GM19463 (cell line): Measurements from ENCODE around the gene PARD3.
"Not testable (repeated sequence)": the region's sequence is repeated elsewhere in the genome, so short reads cannot be mapped to it uniquely, and the experiment has no call there.

ENCODE experiments used
- ATAC-seq: cut with Tn5 transposase; IDR thresholded peaks from one replicate; pipeline ENCODE4 v1.9.1; 2021; ENCODE audit warnings: mild to moderate bottlenecking, moderate library complexity; ENCODE audit not compliant: unreplicated experiment

PARD3 gene

DNA sequence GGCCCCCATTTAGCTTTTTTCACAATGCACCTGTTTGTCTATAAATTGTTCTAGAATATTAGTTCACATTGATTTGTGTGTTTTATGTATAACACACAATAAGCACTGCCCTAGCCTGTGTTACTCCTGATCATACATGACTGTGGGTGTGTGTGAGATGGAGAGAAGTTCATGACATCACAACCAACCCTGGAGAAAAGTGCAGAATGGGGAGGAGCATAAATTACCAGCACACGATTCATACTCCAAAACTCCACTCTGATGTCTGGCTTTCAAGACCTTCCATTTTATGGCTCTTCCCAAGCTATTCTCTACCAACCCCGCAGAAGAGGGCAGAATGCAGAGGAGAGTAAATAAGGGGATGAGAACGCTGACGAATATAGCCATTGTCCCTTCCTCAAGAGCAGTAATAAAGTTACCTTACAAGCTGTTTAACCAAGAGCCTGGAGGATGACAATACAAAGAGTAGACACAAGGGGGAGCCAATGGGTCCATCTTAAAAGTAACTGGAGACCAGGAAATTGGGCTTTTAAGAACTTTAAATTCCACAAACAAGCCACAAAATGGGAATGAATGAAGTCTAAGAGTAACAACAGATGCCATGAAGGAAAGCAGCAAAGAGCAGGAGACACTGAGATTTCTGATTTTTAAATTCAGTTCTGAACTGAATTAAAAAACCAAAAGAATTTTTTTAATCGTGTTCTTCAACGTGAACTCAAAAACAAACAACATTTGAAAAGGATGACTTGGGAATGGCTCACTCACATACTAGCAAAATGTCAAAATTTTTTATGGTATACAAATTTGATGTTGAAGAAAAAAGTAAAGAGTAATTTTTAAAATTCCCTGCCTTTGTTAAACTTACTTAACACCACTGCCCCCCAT is 159.6 kb downstream of the PARD3 start:
- ATAC-seq: no peak

DNA sequence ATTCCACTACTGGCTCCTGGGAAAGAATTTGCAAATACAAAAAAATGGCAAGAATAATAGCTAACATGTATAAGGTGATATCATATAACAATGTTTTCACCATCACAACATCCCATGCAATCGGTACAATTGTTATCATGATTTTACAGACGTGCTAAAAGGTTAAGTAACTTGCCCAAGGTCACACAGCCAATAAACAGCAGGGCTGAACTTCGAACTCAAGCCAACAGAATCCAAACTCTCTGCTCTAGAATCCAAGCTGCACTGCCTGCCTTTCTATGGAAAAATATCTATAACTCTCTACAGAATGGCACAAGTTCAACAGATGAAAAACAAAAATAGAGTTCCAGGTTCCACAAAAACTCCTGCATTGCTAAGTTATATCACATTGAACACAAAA is 160.9 kb downstream of the PARD3 start:
- ATAC-seq: no peak

DNA sequence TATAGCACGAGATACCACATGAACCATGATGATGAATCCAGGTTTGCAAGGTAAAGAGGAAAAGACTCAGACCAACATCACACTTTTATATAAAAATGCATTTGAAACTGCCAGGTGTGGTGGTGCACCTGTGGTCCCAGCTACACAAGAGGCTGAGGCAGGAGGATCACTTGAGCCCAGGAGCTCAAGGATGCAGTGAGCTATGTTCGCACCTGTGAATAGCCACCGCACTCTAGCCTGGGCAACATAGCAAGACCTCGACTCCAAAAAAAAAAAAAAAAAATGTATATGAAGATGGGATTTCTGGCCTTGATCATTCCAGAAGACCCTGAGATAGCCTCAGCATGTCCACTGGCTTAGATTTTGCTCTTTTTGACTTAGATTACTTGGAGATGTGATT is 161.6 kb downstream of the PARD3 start:
- no peak for ATAC-seq

DNA sequence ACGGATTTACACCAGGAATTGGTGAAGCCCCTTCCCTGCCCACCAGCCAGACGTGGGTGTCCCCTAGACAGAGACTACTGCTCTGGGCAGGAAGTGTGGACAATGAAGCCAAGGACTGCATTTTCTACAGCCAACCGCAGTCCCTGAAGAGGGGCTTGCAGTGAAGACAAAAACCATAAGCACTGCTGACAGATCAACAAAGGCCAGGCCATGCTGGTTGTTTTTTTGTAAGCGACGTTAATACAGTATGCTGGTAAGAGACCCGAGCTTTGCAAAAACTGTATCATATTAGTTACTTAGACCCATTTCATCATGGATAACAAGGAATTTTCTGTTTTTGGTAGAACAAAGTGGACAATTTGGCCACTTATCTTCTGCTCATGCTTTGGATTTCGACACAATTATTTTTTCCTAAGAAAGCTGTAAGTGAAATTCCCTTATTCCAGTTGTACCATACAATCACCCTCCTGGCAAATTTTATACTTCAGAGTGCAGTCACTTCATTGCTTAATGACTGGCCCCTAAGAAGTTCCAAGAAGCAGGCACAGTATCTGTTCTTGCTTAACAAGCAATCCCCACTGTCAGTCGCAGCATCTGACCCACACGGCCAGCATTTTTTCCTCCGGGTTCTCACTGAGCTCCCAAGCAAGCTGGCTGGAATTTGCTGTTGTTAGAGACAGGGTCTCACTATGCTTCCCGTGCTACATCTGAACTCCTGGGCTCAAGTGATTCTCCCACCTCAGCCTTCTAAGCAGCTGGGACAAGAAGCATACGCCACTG is 163.5 kb downstream of the PARD3 start:
- ATAC-seq: no peak

DNA sequence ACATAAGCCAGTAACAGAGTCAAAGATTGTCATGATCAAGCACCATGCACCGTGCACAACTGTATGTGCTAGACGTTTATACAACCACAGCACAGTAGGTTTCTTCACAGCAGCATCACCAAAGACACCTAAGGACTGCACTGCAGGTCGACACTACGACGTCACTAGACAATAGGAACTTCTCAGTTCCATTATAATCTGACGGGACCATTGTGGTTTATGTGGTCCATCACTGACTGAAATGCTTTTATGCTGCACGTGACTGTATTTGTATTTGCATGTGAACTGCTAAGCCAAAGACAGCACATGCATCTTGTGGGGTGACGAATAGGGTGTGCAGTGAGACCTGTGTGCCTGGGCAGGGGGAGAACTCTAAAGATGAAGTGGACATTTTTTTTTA is 164.9 kb downstream of the PARD3 start:
- ATAC-seq: peak; percentile 62

DNA sequence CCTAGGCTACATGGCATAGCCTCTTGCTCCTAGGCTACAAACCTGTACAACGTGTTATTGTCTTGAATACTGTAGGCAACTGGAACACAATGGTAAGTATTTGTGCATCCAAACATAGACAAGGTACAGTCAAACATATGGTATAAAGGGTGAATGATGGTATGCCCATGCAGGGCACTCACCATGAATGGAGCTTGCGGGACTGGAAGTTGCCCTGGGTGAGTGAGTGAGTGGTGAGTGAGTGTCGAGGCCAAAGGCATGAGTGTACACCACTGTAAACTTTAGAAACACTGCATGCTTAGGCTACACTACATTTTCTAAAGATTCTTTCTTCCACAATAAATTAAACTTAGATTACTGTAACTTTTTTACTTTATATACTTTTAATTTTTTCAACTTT is 165.7 kb downstream of the PARD3 start:
- no peak for ATAC-seq

DNA sequence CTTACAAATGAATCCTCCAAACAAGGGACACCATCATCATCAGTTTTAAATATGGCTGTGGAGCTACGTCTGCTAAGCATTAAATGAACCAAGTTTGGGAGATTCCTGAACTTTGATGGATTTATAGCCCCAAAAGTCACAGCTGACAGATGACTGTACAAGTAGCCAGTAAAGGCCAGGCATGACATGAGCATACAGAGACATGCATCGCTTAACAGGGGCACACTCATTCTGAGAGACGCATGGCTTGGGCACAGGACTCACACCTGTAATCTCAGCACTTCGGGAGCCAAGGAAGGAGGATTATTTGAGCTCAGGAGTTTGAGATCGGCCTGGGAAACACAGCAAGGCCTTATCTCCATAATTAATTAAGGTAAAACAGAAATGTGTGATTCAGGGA is 166.2 kb downstream of the PARD3 start:
- no peak for ATAC-seq

DNA sequence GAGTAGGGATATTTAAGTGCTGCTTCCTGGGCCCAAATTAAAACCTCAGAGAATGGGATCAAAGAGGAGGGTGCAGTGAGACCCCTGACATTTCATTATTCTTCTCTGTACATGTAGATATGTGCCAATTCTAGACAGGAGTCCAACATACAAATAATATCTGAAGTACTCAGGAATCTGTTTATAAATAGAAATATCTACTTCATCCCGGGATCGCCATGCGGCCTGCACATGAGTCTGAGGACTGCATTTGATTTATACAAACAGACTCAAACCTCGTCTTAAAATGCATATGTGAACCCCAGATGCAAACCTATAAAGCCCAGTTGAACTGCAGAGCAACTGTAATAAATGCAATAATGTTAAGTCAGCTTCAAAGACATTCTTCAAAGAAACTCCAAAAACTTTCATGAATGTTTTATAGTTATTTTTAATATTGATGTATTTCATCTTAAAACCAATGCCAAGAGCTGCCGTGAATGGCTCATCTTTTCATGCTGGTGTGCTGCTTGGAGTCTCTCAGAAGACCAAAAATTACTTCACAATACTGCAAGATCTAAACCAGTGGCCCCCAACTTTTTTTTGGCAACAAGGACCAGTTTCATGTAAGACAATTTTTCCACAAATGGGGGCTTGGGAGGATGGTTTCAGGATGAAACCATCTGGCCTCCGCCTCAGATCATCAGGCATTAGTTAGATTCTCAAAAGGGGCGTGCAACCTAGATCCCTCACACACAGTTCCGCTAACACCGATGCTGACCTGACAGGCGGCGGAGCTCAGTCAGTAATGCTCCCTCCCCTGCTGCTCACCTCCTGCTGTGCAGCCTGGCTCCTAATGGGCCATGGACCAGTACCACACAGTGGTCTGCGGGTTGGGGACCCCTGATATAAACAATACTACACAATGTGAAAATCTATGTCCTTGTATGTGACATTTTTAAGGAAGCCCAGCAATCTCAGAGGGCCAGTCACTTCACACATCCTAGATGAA is 166.9 kb downstream of the PARD3 start:
- ATAC-seq: no peak

DNA sequence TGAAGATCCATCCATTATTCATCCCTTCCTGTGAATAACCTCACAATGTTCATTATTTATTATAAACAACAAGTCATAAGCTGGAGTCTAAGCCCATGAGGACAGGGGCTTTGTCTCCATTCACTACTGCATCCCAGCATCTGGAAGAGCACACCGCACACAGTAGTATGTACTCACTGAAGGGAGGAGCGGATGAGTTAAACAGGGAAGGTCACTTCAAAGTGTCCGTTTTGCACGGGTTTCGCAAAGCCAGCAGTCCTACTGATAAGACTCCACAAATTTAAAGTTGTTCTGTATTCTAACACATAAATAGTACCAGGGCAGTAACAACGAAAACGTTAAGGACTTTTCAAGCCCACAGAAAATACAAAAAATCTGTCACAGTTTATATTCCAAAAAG is 167.9 kb downstream of the PARD3 start:
- ATAC-seq: no peak

DNA sequence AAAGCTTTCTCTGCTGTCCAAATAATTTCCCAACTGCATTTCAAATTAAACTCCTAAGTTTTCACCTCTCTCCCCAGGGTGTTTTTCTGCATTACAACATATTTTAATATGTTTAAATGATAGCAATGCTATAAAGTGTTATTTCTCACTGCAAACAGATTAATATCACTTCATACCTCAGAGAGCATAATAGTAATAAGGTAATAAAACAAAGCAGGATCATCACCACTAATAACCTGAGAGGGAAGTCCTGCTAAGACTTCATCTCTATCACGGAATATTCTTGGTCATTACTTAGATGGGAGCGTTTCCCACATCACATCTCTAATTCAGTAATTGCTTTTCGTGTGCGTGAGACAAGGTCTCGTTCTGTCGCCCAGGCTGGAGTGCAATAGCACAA is 168.8 kb downstream of the PARD3 start:
- no peak for ATAC-seq

DNA sequence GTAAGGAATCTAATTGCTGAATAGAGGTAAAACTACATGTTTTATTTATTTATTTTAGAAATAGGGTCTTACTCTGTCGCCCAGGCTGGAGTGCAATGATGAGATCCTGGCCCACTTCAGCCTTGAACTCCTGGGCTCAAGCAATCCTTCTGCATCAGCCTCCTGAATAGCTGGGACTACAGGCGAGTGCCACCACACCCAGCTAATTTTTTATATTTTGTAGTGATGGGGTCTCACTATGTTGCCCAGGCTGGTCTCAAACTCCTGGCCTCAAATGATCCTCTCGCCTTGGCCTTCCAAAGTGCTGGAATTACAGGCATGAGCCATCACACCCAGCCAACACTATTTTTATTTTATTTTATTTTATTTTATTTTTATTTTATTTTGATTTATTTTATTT is 170.3 kb downstream of the PARD3 start:
- not testable (repeated sequence) for ATAC-seq

DNA sequence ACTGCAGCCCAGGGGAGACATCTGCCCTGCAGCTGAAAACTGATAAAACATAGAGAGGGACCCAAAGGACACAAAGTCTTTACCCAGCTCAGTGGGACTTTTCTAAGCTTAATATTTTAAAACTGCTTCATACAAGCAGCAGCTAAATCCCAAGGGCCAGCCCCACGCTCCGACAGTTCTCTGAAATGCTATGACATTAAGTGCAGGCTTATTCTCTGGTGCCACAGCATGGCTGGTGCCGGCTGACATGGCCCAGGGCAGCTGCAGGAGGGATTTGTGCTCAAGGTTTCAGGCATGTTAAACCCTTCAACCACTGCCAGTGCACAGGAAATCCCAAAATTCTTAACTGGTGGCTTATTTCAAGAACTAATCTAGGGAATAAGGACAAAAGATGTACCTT is 170.9 kb downstream of the PARD3 start:
- ATAC-seq: no peak

DNA sequence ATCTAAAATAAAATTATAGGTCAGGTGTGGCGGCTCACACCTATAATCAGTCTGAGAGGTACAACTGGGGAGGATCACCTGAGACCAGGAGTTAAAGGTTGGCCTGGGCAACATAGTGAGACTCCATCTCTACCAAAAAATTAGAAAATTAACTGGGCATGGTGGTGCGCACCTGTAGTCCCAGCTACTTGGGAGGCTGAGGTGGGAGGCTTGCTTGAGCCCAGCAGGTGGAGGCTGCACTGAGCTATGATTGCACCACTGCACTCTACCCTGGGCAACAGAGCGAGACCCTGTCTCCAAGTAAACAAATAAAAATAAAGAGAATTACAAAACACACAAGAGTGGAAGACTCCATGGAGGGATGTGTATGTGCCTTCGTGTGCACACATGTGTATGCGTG is 171.5 kb downstream of the PARD3 start:
- ATAC-seq: no peak

DNA sequence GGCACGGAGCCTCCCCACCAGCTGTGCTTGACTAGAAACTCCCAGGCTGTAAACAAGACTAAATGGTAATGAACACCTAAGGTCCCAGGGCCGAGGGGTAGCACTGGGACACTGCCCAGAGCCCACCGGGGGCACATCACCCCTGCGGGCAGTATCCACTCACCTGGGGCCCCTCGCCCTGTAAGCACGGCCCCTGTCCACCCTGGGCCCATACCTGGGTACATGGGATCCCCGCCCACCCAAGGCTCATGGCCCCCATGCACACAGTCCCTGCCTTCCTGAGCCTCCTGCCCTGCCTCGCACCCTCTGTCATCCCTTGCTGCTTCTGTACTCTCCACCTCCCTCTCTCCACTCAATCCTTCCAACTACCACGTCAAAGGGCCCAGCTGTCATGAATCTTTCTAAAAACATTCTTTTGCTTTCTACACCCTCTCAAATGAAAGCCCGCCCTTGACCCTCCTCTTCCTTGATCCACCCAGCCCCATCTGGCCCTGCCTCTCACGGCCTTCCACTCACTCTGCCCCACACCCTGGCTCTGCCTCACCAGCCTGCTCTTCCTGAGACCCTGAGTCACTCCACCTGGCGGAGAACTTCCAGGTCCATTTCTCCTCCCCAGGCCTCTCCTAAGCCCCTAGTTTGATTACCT is 173.1 kb downstream of the PARD3 start:
- no peak for ATAC-seq

DNA sequence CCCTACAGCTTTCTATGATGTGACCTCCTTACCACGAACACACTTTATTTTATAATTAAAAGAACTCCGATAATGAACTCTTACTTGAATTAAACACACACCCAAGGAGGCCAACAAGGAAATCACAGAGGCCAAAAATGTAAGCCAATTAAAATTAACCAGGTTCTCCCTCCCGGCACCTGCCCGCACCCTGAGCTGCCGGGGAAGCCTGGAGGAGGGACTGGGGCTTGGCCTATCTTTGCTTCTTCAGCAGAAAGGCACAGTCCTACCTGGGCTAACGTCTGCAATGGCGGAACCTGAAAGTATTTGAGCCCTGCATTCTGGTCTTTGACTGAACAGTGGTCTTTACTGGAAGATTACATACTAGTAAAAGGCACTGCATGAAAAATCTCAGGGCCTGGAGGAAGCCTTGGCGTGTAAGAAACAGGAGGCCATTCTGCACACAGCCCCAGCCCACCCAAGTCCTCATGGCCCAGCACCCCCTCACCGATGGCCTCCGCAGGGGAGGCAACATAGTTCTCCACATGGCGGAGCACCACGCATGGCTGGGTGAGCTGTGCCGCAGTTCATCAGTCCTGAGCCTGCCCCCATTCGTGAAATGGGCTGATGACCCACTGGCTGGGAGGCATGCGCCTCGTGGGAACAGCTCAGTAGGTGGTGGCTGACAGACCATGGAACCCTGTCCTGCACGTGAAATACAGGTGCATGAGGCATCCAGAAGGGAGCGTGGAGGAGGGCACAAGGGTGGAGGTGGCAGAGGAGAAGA is 173.8 kb downstream of the PARD3 start:
- no peak for ATAC-seq

DNA sequence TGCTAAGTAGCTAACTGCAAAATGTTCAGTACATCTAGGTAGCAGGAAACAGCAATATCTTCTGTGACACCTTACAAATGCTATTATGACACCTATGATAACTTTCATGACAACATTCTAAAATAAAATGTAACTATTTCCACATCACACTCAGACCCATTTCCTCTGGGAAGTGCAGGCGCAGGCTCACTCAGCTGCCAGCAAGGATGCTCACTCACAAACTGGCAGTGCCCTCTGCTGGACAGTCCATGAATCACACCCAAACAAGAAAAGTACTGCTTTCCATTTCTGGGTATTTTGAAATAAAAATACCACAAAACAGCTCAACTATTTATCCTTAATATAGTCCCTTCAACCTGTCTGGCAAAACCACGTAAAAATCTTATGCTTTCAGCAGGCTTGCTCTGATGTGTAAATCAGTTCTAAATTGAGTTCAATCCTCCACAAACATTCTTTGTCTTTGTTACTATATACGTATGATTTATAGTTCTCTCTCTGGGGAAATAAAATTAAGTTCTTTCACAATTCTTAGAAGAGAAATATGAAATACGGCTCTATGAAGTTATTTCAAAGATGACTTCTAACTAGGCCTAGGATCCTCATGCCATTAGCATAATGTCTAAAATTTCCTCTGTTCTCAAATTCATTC is 176.6 kb downstream of the PARD3 start:
- ATAC-seq: peak; percentile 28

DNA sequence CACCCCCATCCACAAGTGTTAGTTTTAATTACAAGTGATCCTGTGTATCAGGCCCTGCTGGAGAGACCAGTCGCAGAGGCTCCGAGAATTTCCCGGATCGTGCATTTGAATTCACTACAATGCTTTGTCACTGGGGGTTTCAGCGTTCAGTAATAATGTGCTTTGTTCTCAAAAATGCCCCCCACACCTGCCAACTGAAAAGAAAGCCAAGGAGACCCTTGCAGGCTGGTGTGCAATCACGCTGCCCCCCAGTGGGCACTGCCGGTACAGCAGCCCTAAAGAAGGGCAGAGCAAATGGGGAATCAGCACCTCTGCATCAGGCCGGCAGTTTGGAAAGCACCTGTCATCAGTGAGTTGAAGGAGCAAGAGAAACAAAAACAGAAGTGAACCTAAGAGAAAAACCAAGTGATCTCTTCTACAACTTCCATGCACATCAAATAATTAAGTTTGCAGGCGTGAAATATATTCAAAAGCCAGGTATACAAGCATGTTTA is 177.6 kb downstream of the PARD3 start:
- ATAC-seq: peak; percentile 78

DNA sequence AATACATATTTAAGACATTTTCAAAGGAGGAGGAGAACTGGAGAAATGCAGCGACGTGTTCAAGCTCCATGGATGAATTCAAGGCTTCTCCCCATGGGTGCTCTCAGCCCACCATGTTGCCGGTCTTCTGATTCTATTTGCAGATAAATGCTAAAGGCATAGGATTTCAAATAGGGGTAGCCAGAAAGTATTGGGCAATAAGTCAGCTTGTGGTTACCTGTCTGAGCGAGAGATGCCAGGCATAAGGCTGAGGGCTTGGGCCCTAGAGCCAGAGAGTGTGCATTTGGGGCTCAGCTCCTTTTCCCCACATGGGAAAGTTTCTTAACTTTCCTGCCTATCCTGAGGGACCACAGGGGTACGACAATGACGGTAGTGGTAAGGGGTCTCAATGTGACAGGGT is 180.0 kb downstream of the PARD3 start:
- no peak for ATAC-seq

DNA sequence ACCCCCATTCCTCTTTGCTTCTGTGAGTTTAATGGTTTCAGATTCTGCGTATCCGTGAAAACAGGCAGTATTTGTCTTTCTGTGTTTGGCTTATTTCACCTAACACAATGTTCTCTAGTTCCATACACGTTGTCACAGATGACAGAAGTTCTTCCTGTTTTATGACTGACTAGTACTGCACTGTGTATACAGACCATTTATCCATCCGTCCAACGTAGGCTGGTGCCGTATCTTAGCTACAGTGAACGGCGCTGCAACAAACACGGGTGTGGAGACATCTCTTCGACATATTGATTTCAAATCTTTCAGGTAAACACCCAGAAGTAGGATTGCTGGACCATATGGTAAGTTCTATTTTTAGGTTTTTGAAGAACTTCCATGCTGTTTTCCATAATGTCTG is 181.7 kb downstream of the PARD3 start:
- no peak for ATAC-seq
